Activated CD4-positive, alpha-beta T cell treated with anti-CD3 and anti-CD28 coated beads, Interleukin-2, Interleukin-4, amounts not matched to agents 100 ng/mL and 50 ng/mL, durations not matched to agents 16 hours and 8 hours (primary cell): ENCODE data around the gene TREM2.
"Not testable (repeated sequence)": the region's sequence is repeated elsewhere in the genome, so short reads cannot be mapped to it uniquely, and the experiment has no call there.

ENCODE experiments used
- DNase-seq: peaks from one replicate; pipeline ENCODE4 v3.0.0-alpha.2; 2020; ENCODE audit warnings: low spot score

TREM2 gene

GRCh38 chr6:41153992-41154625 lies 8.8 kb downstream of the TREM2 start, which contains the start of gene TREML1:
Gene TREML1, minus strand, starts transcription at chr6:41154347. Its CDS starts 59 bp downstream, at chr6:41154288.
- DNase-seq: no peak

GRCh38 chr6:41153451-41153850 lies 9.5 kb downstream of the TREM2 start:
- DNase-seq: no peak

GRCh38 chr6:41150671-41151070 lies 12.2 kb downstream of the TREM2 start:
- no peak for DNase-seq

- no peak for DNase-seq
Measured at GRCh38 chr6:41147917-41148316, 15.0 kb downstream of the TREM2 start.

- DNase-seq: no peak
Measured at GRCh38 chr6:41136911-41137310, 26.0 kb downstream of the TREM2 start.

GRCh38 chr6:41135062-41135832 lies 27.7 kb downstream of the TREM2 start:
- no peak for DNase-seq

- no peak for DNase-seq
Measured at GRCh38 chr6:41132254-41132653, 30.7 kb downstream of the TREM2 start.

GRCh38 chr6:41125282-41125681 lies 37.6 kb downstream of the TREM2 start:
- DNase-seq: no peak

- no peak for DNase-seq
Measured at GRCh38 chr6:41122918-41123317, 40.0 kb downstream of the TREM2 start.

GRCh38 chr6:41122373-41122772 lies 40.5 kb downstream of the TREM2 start:
- DNase-seq: no peak

- no peak for DNase-seq
Measured at GRCh38 chr6:41120058-41120457, 42.9 kb downstream of the TREM2 start.

GRCh38 chr6:41119508-41119907 lies 43.4 kb downstream of the TREM2 start:
- DNase-seq: no peak

GRCh38 chr6:41115027-41115426 lies 47.9 kb downstream of the TREM2 start:
- not testable (repeated sequence) for DNase-seq

GRCh38 chr6:41111017-41111416 lies 51.9 kb downstream of the TREM2 start:
- no peak for DNase-seq
